A549 treated with Mapracorat at 1 μM for 4 hours (cell line): ENCODE measurements around the gene NOP10. TPM values are rescaled to one million over a fixed set of nuclear protein-coding genes. Genes with fewer than 3 reads are reported as not detected.

Experiments used
- total RNA-seq: library from RNA; stranded (reverse); fragments of 200-300 nt; extraction: Qiagen RNA extraction; gene quantifications from 5 replicates; pipeline ENCODE4 v1.2.3, GENCODE V29; 2022

The NOP10 gene
- total RNA-seq = 524 to 603 TPM (median 535 TPM) in 5 replicates

GRCh38 chr15:34342737-34343575, at the start of gene NOP10, which contains the start of gene NUTM1:
Gene NOP10, minus strand, starts transcription at chr15:34343136. Its CDS starts 63 bp downstream, at chr15:34343073.
Gene NUTM1, plus strand, starts transcription at chr15:34343315. Its CDS starts 382 bp downstream, at chr15:34343697.

GRCh38 chr15:34367101-34368081, 24.5 kb upstream of the NOP10 start, which contains the start of gene LPCAT4:
Gene LPCAT4, minus strand, starts transcription at chr15:34367196. Its CDS starts 96 bp downstream, at chr15:34367100.

GRCh38 chr15:34337557-34338306, 5.2 kb downstream of the NOP10 start, which contains the start of gene SLC12A6:
Gene SLC12A6, minus strand, starts transcription at chr15:34337781. Its CDS starts 1,101 bp downstream, at chr15:34336680.

Other genes starting within 250 kb of the NOP10 start
- gene EMC7, start 241.3 kb downstream of the NOP10 start, total RNA-seq = 136 to 143 TPM (median 139 TPM) in 5 replicates
- gene PGBD4, start 241.1 kb downstream of the NOP10 start, total RNA-seq = 1.2 to 1.9 TPM (median 1.6 TPM) in 5 replicates
- 24.0 to 33.2 TPM (median 31.4 TPM) in 5 replicates for gene KATNBL1, start 133.0 kb downstream of the NOP10 start, total RNA-seq
- 192 to 195 TPM (median 193 TPM) in 5 replicates for gene EMC4, start 118.1 kb downstream of the NOP10 start, total RNA-seq
- gene SLC12A6, start 5.4 kb downstream of the NOP10 start, total RNA-seq = 4.3 to 6.5 TPM (median 6.3 TPM) in 5 replicates
- not detected in 5 replicates for gene NUTM1, start 179 bp upstream of the NOP10 start, total RNA-seq
- 45.7 to 64.3 TPM (median 61.5 TPM) in 5 replicates for gene LPCAT4, start 24.1 kb upstream of the NOP10 start, total RNA-seq
- 4.2 to 11.6 TPM (median 8.9 TPM) in 5 replicates for gene GOLGA8A, start 94.7 kb upstream of the NOP10 start, total RNA-seq
- 14.3 to 23.6 TPM (median 17.6 TPM) in 5 replicates for gene GOLGA8B, start 240.5 kb upstream of the NOP10 start, total RNA-seq